ENCODE results near the gene IL15RA. TPM values are rescaled to one million over a fixed set of nuclear protein-coding genes. Genes with fewer than 3 reads are reported as not detected.

Gene IL15RA
- 10 to 100 TPM; 19.4 to 38.0 (median 34.9) TPM for total RNA-seq

GRCh38 chr10:5977471-5978229, at the start of gene IL15RA:
IL15RA (minus strand) TSS chr10:5977543; CDS start chr10:5977492, 51 bp downstream.
- Histone ChIP-seq H3K4me1 (peaks cover 0 to 20% (median 6%) of the 10 kb centered on the region in 4 donors), H3K4me3 (peak within 1 kb of the TSS; percentile 77 to 100 (median 94)), H3K27me3 (no peaks in the 10 kb centered on the region), H3K27ac (peak within 1 kb of the TSS; percentile 92 to 99 (median 96)), H3K36me3 (no peaks in the 10 kb centered on the region), H3K9me3 (no peaks in the 10 kb centered on the region)
- peak; percentile 19 to 62 (median 47) for TF ChIP-seq CTCF (IDR thresholded peaks at IDR 0.05)
- TF ChIP-seq POLR2A (IDR thresholded peaks at IDR 0.05), result peak; percentile 63 to 74
- DNase-seq, result peak; percentile 80 to 94 (median 90)

GRCh38 chr10:6025683-6026255, 48.4 kb upstream of the IL15RA start:
- no peak overlapping the region for H3K4me3 ChIP-seq
- TF ChIP-seq CTCF (IDR thresholded peaks at IDR 0.05), result no peak

GRCh38 chr10:6024334-6024682, 47.0 kb upstream of the IL15RA start:
- Histone ChIP-seq H3K4me1 (no peaks in the 10 kb centered on the region), H3K9me3 (no peaks in the 10 kb centered on the region), H3K4me3 (no peak overlapping the region), H3K36me3 (no peaks in the 10 kb centered on the region), H3K27me3 (no peaks in the 10 kb centered on the region), H3K27ac (no peak overlapping the region)
- DNase-seq, result no peak
- TF ChIP-seq POLR2A (IDR thresholded peaks at IDR 0.05) (no peak), CTCF (IDR thresholded peaks at IDR 0.05) (no peak)

More at GRCh38 chr10:6025683-6026255, 48.4 kb upstream of the IL15RA start:
- Histone ChIP-seq H3K9me3 (no peaks in the 10 kb centered on the region), H3K4me1 (no peaks in the 10 kb centered on the region), H3K27me3 (no peaks in the 10 kb centered on the region), H3K27ac (no peak overlapping the region), H3K36me3 (no peaks in the 10 kb centered on the region)
- DNase-seq, result no peak

- H3K36me3 ChIP-seq, result no peaks in the 10 kb centered on the region
- peak in 1 of 3 donors; percentile 10 for DNase-seq
- no peaks in the 10 kb centered on the region for H3K4me1 ChIP-seq
- peak overlapping the region in 1 of 4 donors; percentile 55 for H3K27ac ChIP-seq
- H3K9me3 ChIP-seq, result no peaks in the 10 kb centered on the region
- no peak overlapping the region for H3K4me3 ChIP-seq
- H3K27me3 ChIP-seq, result no peaks in the 10 kb centered on the region
- no peak for TF ChIP-seq CTCF (IDR thresholded peaks at IDR 0.05)
- no peak for TF ChIP-seq POLR2A (IDR thresholded peaks at IDR 0.05)
These were observed 46.5 kb upstream of the IL15RA start for GRCh38 chr10:6023661-6024333.

- DNase-seq, result no peak
- H3K27me3 ChIP-seq, result no peaks in the 10 kb centered on the region
- peaks cover 0 to 9% (median 0%) of the 10 kb centered on the region in 4 donors for H3K4me1 ChIP-seq
- H3K27ac ChIP-seq, result peak overlapping the region in 1 of 4 donors; percentile 55
- TF ChIP-seq POLR2A (IDR thresholded peaks at IDR 0.05) (no peak), CTCF (IDR thresholded peaks at IDR 0.05) (no peak)
- no peaks in the 10 kb centered on the region for H3K36me3 ChIP-seq
- H3K9me3 ChIP-seq, result no peaks in the 10 kb centered on the region
- H3K4me3 ChIP-seq, result no peak overlapping the region
These were observed 45.3 kb upstream of the IL15RA start for GRCh38 chr10:6022660-6023059.
